DMS 273 treated with DMSO at 0.1 percent for 48 hours (cell line): ENCODE results near the gene NINJ1.

Experiments used
- DNase-seq: peaks from one replicate; lab custom pipeline; 2025; lab: John Stamatoyannopoulos, UW

NINJ1 gene, protein sequence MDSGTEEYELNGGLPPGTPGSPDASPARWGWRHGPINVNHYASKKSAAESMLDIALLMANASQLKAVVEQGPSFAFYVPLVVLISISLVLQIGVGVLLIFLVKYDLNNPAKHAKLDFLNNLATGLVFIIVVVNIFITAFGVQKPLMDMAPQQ

DNA sequence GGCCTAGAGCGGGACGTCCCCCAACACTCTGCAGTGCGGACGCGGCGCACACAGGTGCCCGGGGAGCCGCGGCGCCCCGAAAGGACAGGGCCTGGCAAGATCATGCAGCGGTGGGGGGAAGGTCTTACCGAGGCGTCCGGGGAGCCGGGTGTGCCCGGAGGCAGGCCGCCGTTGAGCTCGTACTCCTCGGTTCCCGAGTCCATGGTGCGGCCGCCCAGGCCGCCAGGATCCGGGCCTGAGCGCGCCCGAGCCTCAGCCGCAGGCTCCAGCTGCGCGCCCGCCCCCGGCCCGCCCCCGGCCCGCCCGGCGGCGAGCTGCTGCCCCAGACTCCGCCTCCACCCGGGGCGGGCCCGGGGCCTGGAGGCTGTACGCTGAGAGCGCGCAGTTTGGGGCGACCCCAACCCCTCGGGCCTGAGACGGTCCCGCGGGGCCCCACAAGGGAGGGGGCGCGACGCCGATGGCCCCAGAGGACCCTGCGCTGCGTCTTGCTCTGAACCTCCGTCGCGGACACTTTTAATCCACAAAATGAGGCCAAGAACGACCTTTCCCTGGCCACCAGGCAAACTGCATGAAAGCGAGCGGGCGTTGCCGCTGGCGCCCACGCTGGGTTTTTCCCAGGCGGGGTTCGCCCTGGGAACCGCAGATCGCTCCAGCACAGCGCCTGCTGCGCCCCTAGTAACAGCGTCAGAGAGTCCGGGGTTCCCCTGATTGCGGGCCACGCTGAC is at the start of gene NINJ1:
Gene NINJ1 (minus strand): TSS at position 237 of the 725 bp plus-strand sequence. CDS start 34 bp downstream, at position 203.
- peak; percentile 35 for DNase-seq

DNA sequence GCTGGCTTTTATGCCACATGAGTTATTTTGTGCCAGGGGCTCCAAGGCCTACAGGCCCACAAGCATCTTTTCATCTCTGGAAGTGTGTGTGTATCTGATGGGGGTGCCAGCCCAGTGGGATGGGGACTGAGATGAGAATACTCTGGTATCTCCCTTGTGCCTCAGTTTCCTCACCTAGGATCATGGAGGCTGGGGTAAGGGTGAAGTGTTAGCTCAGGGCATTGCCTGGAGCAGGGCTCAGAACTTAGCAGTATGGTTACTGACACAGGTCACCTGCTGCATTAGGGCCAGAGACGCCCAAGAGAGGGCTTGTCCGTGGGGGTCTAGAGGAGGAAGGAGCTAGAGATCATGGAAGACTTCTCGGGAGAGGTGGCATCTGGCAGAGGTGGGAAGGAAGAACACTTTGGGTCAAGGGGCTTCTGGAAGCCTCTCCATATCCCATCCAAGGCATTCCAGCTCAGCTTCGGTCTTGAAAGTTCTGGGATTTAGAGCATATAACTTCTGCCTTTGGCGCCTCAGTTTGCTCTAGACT is 49.1 kb upstream of the NINJ1 start:
- DNase-seq: no peak

DNA sequence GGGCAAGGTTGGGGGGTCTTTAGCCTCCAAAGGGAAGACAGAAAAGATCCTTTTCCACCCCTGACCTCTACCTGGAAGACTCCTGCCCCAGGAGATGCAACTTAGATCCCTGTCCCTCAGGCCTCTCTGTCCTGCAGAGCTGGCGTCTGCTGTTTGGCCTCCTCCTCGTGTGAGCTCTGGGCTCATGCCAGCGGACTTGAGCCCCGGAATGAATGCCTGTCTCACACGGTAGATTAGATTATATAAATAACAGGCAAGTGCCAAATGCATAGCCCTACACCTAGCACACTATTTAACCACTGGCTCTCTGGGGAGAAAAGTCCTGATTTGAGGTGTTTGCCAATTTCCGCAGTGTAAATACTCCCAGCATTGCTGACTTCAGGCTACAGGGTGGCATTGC is 48.5 kb upstream of the NINJ1 start:
- DNase-seq: no peak

DNA sequence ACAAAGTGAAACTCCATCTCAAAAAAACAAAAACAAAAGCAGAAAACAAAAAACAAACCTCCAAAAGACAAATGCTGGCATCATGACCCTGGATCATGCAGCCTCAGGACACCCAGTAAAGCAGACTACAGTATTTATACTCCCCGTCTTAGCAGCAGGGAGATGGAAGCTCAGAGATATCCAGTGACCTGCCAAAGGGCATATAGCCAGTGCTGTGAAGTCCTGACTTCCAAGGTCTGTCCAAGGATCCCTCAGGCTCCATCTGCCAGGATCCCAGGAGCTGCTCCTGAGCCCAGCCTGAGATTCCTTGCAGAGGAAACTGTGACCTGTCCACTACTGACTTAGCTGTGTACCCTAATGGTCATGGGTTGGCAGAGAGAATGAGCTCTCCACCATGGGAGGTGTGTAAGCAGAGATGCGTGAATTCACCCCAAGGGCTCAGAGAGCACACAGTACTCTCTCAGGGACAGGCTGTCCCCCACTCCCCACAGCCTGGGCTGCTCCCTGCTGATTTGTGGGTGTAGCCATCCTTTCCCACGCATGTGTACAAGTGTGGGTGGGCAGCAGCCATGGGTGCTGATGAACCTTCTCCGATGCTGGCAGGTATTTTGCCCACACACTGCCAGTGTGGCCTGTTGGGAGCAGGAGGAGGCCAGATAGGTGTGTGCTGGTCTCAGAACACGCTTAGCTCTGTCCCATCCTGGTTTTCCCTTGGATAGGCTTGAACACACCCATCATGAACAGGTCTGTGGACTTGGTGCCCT is 47.8 kb upstream of the NINJ1 start:
- no peak for DNase-seq

DNA sequence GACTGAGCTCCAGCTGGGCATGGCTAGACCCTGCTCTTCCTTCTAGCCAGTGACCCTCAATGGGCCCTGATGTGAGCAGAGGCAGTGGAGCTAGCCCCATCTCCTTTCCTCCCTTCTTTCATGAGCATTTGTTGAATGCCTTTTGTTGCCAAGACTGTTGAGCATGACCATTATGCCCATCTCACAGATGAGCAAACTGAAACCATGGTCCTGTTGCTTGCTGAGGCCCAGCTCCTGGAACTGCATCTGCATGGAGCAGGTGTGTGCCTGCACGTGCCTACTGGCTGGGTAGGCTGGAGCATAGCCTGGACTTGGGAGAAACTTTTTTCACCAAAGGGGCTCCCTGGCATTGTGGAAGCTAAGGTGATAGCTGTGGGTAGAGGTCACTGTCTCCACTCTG is 46.9 kb upstream of the NINJ1 start:
- DNase-seq: no peak

DNA sequence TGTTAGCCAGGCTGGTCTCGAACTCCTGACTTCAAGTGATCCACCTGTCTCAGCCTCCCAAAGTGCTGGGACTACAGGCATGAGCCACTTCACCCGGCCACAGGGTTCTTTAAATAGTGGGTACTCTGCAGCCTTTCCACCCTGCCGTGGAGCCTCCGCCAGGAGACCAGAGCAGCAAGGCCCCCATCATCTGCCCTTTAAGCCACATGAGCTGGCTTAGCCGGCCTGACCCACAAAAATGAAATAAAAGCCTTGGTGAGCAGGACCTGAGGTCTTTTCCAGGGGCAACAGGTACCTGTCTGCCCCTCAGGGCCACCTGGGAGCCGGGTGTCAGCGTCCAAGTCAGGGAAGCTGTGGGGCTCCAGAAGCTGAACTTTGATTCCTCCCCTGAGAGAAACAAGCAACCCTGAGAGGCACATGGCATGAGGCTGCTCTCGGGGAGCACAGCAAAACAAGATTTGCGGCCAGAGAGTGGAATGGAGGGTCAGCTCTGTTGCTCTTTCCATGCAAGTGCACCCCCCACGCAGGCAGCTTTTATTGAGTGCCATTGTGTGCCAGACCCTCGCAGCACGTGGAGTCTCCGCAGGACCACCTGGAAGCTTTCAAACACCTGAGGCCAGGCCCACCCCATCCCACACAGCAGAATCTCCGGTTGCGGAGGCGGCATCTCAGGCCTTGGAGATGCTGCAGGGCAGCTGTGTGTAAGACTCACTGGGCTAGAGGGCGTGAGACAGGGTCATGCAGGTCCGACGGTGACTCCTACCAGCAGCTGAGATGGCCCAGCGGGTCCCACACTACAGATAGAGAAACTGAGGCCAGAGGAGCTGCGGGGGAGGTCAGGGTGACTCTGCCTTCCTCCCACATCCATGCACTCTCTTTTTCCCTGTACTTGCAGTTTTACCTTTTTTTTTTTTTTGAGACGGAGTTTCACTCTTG is 45.1 kb upstream of the NINJ1 start:
- DNase-seq: no peak

DNA sequence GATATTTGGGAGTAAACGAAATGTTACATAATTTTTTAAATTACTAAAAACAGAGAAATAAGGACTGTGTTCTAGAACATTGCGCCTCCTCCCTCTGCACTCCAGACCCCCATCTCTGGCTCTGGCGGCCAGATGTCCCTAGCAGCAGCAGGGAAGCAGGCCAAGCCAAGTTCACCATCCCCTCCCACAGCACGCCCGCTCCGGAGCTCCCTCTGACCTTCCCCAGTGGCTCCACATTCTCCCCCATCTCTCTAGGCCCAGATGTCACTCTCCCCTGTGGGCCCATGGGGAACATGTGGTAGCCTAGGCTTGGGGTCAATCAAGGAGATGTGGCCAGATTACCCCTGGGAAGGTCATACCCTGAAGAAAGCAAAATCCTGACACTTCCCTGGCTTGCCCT is 43.6 kb upstream of the NINJ1 start:
- peak; percentile 21 for DNase-seq

DNA sequence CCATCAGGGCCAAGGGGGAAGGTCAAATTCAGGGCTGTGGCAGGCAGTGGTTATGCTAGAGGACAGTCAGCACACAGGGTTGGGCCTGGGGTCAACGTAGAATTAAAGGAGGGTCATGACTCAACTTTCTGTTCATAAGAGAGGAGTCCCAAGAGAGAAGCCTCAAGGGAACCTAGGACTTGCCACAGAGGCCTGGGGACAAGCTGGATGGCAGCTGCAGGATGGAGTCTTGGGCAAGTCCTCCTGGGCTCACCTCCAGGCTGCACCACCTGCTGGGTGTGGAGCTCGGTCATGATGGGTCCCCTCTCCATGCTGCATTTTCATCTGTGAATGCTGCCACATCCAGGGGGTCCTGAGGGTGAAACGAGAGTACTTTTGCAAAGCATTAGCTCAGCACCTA is 40.9 kb upstream of the NINJ1 start:
- no peak for DNase-seq

DNA sequence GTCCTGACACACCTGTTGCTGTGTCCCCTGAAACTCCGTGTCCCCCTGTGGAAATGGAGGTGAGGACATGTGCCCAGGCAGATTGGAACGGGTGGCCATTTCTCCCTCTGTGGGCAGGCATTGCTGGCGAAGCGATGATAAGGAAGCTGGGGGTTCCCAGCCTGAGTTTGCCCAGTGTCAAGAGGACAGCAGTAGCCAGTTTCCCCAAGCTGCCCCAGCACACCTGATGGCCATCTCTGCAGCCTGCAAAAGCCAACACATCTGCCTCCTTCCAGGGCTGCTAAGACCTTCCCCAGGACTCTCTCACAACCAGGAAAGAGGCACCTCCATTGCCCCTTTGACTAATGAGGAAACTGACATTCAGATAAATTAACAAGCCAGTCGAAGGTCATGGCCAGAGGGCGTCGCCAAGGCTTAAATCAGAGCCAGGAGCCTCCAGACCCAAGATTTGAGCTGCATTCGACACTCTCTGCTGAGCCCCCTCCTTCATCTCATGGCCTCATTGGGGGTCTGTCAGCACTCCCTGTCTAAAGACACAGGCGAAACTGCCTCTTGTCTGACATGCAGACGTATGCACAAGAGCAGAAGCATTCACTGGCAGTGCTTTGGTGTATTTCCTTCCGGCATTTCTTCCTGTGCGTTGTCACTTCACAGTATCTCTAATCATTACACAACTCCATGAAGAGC is 39.5 kb upstream of the NINJ1 start:
- no peak for DNase-seq

DNA sequence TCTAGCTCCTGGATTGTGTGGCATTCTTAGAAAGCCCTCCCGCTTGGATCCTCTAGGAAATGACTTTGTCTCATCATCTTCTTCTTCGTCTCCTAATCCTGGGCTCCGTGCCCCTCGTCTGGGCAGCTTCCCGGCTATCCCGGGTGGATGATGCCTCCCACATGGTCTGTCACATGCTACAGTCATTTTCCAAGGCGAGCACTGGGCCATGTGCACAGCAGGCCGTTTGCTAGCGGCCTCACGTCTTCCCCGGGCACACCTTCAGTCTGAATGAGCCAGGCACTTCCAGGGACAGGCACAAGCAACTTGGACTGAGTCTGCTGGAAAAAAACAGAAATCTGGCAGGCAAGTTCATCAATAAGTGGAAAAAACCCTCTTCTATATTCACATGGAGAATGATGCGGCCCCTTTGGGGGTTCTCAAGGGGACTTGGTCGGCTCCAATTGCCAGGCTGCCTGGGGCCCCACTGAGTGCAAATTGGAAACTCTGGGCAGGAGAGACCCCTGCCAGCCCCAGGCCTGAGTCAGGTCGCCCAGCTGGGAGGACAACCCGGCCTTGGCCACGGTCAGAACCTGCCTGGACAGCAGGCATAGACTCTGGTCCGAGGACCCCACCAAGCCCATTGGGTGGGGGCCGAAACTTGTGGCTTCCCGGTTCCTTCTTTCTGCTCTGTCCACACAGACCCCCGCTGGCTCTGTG is 38.8 kb upstream of the NINJ1 start:
- no peak for DNase-seq

DNA sequence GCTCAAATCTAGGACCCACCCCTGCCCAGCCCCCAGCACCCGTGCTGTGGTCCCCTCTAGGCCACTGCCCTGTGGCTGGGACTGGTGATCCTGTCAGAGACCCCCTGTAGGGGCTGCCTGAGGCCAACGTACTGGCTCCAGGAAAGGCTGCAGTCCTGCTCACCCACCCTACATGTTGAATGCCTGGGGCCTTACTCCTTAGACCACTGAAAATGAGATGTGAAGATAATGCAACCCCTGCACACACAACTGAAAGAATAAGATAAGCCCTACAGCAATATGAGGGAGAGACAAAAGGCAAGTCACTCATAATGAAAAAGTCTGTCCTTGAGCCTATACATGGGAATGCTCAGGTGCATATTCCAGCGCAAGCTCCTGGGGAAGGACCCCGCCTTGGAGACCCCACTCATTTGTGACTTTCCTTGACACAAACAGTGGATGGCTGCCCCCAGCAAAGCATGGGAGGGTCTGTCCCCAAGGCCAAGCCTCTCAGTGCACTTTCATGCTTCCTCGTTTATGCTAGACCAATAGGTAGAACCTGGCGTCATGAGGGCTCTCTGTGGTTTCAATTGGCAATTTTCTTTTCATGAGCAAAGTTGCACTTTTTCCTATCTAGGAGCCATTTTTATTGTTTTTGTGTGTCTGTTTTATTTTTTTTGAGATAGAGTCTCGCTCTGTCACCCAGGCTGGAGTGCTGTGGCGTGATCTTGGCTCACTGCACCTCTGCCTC is 37.4 kb upstream of the NINJ1 start:
- no peak for DNase-seq

DNA sequence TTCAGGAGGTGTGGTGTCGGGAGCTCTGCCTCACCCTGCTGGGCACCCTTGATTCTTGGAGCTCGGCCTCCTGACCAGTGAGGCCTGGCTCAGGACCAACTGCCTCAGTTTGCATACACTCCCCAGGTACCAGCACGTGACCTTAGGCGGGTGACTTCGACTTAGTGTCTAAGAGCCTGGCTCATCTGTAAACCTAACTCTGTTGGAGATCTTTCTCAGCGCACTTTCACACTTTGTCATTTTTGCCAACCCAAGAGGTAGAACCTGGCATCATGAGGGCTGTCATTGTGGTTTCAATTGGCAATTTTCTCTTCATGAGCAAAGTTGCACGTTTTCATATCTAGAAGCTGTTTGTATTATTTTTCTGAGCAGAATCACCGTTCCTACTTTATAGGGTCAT is 36.5 kb upstream of the NINJ1 start:
- no peak for DNase-seq

DNA sequence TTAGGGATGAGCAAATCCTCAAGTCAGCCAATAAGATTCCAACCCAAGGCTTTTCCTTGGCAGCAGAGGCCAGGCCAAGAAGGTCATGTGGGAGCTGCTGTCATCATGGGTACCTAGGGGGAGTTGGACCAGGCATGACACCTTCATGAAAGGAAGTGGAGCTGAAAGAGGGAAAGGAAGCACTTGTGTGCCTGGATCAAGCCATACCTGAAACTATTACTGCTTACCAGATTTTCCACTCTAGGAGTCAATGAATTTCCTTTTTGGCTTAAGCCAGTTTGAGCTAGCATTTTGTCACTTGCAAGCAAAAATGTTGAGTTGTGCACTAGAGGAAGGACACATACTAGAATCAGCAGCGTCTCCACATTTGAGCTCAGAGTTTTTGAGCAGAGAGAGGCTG is 35.4 kb upstream of the NINJ1 start:
- no peak for DNase-seq

DNA sequence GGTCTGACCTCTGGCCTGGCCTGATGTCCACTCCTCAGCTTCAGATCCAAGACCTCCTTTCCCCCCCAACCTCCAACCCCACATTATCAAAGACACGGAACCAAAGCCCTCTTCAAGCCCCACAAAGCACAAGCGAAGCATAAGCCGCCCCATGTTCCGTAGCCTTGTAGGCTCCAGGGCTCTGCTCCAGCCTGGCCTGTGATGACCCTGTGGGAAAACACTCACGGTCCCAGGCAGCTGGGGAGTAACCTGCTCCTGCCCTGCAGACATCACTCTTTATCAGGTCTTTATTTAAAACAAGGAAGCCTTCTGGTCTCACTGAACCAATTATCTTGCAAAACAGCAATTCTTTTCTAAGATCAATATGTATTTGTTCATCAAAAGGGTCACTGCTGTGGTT is 34.5 kb upstream of the NINJ1 start:
- no peak for DNase-seq

DNA sequence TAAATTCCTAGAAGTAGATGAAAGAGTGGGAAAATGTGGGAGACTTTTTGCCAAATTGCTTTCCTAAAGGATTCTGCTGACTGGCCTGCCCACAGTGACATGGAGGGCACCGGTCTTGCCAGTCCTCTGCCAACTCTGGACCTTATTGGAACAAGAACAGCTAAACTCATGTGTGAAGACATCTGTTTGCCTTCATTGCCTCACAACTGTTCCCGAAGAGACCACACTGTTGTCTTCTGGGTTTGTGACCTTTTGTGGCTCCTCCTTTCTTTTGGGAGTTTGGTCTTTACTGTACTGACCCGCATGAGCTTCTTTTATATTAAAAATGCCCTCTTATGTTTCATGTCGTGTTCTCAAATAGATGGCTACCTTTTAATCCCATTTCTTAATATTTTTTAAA is 33.8 kb upstream of the NINJ1 start:
- DNase-seq: no peak

DNA sequence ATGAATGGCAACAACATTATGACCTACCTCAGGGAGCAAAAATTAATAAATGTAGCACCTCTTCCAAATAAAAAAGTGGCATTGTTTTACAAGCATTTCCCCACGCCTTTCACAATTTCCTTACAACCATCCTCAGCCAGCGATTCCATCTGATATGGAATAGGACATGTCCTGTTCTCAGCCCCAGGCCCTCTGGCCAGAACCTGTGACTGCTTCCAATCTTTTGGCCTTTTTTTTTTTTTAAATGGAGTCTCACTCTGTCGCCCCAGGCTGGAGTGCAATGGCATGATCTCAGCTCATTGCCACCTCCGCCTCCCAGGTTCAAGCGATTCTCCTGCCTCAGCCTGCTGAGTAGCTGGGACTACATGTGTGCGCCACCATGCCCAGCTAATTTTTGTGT is 33.1 kb upstream of the NINJ1 start:
- DNase-seq: no peak

DNA sequence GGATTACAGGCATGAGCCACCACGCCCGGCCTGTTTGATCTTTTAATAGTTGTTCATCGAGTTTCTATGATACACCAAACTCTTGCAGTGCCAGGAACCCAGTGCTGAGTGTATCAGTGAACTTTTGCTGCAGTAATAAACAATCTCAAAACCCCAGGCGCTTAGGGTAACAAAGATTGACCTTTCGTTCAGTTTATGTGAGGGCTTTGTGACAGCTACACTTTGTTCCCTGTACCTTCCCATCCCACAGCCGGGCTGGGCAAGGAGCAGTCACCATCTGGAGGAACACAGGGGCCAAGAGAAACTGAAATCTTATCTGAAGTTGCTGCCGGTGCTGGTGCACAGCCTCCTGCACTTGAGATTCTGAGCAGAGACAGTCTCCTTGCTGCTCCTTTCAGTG is 32.6 kb upstream of the NINJ1 start:
- DNase-seq: no peak

DNA sequence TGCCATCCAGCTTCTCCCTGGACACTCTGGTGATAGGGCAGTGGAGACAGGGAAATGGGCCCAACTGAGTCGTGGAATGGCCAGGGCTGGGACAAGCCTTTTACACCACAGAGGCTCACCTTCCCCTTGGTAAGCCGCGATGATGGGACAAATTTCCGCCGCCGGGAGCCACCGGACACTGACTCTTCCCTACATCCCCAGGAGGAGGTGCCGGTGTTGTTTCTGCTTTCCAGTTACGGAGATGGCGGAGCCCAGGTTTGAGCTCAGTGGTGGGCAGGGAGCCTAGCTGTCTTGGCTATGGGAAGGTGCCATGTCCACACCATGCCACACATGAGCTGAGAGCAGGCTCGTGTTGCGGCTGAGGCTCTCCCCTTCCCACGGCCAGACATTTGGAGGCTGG is 30.0 kb upstream of the NINJ1 start:
- DNase-seq: no peak

DNA sequence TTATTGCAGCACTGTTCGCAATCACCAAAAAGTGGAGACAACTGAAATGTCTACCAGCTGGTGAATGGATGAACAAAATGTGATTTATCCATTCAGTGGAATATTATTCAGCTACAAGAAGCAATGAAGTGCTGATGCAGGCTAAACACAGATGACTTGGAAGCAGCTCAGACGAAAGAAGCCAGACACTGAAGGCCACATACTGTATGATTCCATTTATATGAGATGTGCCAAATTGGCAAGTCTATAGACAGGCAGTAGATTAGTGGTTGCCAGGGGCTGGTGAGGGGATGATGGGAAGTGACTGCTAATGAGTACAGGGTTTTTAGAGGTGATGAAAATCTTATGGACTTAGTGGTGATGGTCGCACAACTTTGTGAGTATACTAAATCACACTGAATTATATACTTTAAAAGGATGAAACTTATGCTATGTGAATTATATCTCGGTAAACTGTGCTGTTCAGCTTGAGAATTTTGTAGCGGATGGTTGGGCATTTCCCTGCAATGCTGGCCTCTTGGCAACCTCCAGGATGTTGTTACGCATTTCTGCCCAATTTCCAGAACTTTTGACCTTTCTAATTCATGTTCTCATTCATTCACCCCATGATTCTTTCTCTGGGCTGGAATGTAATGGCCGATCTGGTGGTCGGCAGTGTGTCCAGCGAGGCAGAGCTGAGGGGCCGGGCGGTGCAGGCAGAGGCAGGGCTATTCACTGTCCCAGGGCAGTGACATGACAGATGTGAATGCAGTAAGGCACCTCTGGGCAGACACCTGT is 27.9 kb upstream of the NINJ1 start:
- no peak for DNase-seq
